ENCODE results near the gene PRRG2. TPM values are rescaled to one million over a fixed set of nuclear protein-coding genes. Genes with fewer than 3 reads are reported as not detected.
A peak's percentile ranks its signal among the peaks of the same experiment; 100 is the strongest.

The PRRG2 gene
- total and polyA plus RNA-seq, 2 of the 13 experiments (the other 11 are each of a cell fraction or from before 2014, with no cell fraction given) = 0.66 to 0.82 TPM

DNA sequence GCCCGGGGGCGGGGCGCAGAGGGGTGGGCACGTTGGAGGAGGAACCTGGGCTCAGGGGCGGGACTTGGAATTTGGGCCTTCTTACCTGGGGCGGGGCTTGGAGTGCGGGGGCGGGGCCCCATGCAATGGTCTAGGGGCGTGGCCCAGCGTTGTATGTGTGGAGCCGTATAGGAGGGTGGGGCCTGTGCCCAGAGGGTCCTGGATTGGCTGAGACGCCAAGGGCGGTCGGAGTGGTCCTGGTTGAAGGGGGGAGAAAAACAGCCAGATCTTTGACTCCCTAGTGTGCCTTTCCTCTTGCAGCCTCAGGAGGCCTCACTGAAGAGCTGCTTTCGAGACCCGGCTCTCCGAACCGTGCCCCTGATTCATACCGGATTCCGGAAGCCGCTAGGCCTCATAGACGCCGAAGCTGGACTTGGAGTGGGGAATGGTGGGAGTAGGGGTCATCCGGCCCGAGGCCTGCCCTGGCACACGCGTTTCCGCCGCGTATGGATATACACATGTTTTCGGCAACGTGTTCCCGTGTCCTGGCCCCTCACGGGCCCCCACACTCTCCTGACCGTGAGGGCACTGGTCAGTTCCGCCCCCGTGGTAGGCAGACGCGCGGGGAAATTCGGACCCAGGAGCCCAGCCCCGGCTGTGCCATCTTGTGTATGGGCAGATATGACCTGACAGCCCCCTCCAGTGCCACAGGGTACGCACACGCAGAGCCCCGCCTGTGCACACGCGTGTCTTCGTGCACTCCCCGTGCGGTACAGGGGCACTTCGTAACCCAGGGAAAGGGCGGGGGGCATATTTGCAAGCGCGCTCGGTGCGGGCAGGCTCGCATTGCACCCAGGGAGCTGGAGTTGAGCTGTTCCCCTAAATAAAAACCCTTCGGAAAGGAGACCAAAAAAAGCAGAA lies 9.2 kb downstream of the PRRG2 start (continued):
- TF ChIP-seq, protein P1, sequence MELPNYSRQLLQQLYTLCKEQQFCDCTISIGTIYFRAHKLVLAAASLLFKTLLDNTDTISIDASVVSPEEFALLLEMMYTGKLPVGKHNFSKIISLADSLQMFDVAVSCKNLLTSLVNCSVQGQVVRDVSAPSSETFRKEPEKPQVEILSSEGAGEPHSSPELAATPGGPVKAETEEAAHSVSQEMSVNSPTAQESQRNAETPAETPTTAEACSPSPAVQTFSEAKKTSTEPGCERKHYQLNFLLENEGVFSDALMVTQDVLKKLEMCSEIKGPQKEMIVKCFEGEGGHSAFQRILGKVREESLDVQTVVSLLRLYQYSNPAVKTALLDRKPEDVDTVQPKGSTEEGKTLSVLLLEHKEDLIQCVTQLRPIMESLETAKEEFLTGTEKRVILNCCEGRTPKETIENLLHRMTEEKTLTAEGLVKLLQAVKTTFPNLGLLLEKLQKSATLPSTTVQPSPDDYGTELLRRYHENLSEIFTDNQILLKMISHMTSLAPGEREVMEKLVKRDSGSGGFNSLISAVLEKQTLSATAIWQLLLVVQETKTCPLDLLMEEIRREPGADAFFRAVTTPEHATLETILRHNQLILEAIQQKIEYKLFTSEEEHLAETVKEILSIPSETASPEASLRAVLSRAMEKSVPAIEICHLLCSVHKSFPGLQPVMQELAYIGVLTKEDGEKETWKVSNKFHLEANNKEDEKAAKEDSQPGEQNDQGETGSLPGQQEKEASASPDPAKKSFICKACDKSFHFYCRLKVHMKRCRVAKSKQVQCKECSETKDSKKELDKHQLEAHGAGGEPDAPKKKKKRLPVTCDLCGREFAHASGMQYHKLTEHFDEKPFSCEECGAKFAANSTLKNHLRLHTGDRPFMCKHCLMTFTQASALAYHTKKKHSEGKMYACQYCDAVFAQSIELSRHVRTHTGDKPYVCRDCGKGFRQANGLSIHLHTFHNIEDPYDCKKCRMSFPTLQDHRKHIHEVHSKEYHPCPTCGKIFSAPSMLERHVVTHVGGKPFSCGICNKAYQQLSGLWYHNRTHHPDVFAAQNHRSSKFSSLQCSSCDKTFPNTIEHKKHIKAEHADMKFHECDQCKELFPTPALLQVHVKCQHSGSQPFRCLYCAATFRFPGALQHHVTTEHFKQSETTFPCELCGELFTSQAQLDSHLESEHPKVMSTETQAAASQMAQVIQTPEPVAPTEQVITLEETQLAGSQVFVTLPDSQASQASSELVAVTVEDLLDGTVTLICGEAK (IDR thresholded peaks at IDR 0.05) = no peak
- TF ChIP-seq, protein P1 (CRISPR knock-in tag; IDR thresholded peaks at IDR 0.05) = peak; percentile 31; the same call in 1 of the 2 replicates
- TF ChIP-seq RELA (CRISPR knock-in tag; IDR thresholded peaks at IDR 0.05) (no peak), ZNF790 (CRISPR knock-in tag; IDR thresholded peaks at IDR 0.05; ENCODE audit: borderline replicate concordance) (peak; percentile 76; the same call in 1 of the 2 replicates), PITX1 (CRISPR knock-in tag; IDR thresholded peaks at IDR 0.05) (peak; percentile 54; the same call in 1 of the 2 replicates), FOSL1 (CRISPR knock-in tag; IDR thresholded peaks at IDR 0.05; ENCODE audit: borderline replicate concordance) (no peak), TBP (CRISPR knock-in tag; IDR thresholded peaks at IDR 0.05) (no peak), GABPA (IDR thresholded peaks at IDR 0.05; ENCODE audit: low read depth, low read length) (no peak), GABPA (CRISPR knock-in tag; IDR thresholded peaks at IDR 0.05; ENCODE audit: low read depth) (peak; percentile 64; the same call in 1 of the 2 replicates), ZFP41 (CRISPR knock-in tag; IDR thresholded peaks at IDR 0.05; ENCODE audit: borderline replicate concordance) (no peak), PHF8 (CRISPR knock-in tag; IDR thresholded peaks at IDR 0.05) (peak; percentile 69), THAP11 (CRISPR knock-in tag; IDR thresholded peaks at IDR 0.05) (no peak; the same call in 1 of the 2 replicates)
- TF ChIP-seq, protein P2, sequence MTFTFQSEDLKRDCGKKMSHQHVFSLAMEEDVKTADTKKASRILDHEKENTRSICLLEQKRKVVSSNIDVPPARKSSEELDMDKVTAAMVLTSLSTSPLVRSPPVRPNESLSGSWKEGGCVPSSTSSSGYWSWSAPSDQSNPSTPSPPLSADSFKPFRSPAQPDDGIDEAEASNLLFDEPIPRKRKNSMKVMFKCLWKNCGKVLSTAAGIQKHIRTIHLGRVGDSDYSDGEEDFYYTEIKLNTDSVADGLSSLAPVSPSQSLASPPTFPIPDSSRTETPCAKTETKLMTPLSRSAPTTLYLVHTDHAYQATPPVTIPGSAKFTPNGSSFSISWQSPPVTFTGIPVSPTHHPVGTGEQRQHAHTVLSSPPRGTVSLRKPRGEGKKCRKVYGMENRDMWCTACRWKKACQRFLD (CRISPR knock-in tag; IDR thresholded peaks at IDR 0.05; ENCODE audit: borderline replicate concordance) = peak; percentile 75; the same call in 1 of the 2 replicates
- TF ChIP-seq, protein P3, sequence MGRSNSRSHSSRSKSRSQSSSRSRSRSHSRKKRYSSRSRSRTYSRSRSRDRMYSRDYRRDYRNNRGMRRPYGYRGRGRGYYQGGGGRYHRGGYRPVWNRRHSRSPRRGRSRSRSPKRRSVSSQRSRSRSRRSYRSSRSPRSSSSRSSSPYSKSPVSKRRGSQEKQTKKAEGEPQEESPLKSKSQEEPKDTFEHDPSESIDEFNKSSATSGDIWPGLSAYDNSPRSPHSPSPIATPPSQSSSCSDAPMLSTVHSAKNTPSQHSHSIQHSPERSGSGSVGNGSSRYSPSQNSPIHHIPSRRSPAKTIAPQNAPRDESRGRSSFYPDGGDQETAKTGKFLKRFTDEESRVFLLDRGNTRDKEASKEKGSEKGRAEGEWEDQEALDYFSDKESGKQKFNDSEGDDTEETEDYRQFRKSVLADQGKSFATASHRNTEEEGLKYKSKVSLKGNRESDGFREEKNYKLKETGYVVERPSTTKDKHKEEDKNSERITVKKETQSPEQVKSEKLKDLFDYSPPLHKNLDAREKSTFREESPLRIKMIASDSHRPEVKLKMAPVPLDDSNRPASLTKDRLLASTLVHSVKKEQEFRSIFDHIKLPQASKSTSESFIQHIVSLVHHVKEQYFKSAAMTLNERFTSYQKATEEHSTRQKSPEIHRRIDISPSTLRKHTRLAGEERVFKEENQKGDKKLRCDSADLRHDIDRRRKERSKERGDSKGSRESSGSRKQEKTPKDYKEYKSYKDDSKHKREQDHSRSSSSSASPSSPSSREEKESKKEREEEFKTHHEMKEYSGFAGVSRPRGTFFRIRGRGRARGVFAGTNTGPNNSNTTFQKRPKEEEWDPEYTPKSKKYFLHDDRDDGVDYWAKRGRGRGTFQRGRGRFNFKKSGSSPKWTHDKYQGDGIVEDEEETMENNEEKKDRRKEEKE (IDR thresholded peaks at IDR 0.05) = no peak

Measured in HepG2 (cell line).